ENCODE results near the gene EGFLAM. TPM values are rescaled to one million over a fixed set of nuclear protein-coding genes. Genes with fewer than 3 reads are reported as not detected.

EGFLAM gene
- total RNA-seq, 1 experiment from 2014 or later = 1.1 TPM

DNA sequence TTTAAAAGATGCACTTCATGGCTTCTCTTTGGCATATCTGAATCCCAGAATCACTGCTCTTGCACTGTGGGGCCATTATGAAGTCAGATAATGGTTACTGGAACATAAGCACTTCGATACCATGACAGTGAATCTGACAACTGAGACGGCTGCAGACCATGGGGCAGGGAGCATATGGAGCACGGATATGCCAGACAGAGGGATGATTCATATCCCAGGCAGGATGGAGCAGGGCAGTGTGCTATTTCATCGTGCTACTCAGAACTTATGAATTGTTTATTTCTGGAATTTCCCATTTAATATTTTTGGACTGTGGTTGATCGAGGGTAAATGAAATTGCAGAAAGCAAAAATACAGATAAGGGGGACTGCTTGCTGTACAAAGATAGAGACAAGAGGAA lies 145.0 kb downstream of the EGFLAM start (continued):
- no peak for TF ChIP-seq STAT6 (CRISPR knock-in tag; conservative IDR thresholded peaks at IDR 0.05; ENCODE audit: low read depth)
- TF ChIP-seq KAT7 (CRISPR knock-in tag; IDR thresholded peaks at IDR 0.05; ENCODE audit: borderline replicate concordance) = no peak
- no peak for TF ChIP-seq ZNF263 (CRISPR knock-in tag; IDR thresholded peaks at IDR 0.05; ENCODE audit: low read depth)
- TF ChIP-seq GTF2I (CRISPR knock-in tag; conservative IDR thresholded peaks at IDR 0.05) = no peak
- TF ChIP-seq ZNF425 (CRISPR knock-in tag; conservative IDR thresholded peaks at IDR 0.05) = no peak
- TF ChIP-seq HMGXB4 (CRISPR knock-in tag; IDR thresholded peaks at IDR 0.05) = no peak

DNA sequence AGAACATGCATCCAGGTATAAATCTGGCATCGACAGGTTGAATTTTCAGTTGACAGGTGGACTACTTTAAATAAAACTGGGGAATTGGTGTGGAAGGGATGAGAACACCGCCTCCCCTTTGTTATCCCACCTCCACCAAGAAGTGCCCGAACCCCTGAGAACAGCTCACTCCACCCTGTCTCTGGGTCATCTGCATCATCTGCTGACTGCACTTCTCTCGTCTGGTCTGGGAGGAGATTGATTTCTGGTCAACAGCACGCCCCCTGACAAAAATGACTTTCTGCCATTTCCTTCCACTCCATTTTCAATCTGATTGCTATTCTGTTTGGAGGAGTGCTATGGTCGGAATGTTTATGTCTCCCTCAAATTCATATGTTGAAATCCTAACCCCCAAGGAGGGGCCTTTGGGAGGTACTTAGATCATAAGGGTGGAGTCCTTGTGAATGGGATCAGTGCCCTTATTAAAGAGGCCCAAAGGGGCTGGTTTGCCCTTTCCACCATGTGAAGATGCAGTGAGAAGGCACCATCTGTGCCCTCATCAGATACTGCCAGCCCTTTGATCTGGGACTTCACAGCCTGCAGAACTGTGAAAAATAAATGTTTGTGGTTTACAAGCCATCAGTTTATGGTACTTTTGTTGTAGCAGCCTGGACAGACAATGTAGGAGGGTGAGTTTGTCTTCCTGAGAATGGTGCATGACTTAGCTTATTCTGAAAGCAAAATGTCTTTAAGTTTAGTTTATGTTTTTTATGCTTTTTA lies 145.7 kb downstream of the EGFLAM start:
- DNase-seq (ENCODE audit: low spot score) (no peak), ATAC-seq (no peak)
- Mint-ChIP-seq H3K27me3 (ENCODE audit: low read depth) (no peaks in the 10 kb centered on the region), H3K27ac (no peak overlapping the region), H3K4me1 (peaks cover 8% of the 10 kb centered on the region), H3K9me3 (0 out of 2 replicates have a peak, but pooled peaks cover 4% of the 10 kb centered on the region), H3K36me3 (no peaks in the 10 kb centered on the region), H3K4me3 (no peak overlapping the region)
- ChIA-PET POLR2A (no interaction called here), CTCF (interaction anchor here (0.7 to 1.5 kb wide), 6 partner anchors 17 to 195 kb away, joined by 3 to 20 read pairs (median 6); no protein-coding TSS in a partner anchor)
- TF ChIP-seq NFATC4 (CRISPR knock-in tag; IDR thresholded peaks at IDR 0.05) = no peak
- TF ChIP-seq ELF4 (CRISPR knock-in tag; IDR thresholded peaks at IDR 0.05; ENCODE audit: low read depth) = no peak
- TF ChIP-seq AR (CRISPR knock-in tag; IDR thresholded peaks at IDR 0.05) = no peak
- TF ChIP-seq ATF6 (CRISPR knock-in tag; IDR thresholded peaks at IDR 0.05) = no peak
- no peak for TF ChIP-seq TP53 (CRISPR knock-in tag; IDR thresholded peaks at IDR 0.05)
- TF ChIP-seq, protein P1, sequence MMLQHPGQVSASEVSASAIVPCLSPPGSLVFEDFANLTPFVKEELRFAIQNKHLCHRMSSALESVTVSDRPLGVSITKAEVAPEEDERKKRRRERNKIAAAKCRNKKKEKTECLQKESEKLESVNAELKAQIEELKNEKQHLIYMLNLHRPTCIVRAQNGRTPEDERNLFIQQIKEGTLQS (CRISPR knock-in tag; conservative IDR thresholded peaks at IDR 0.05) = no peak
- no peak for TF ChIP-seq ZNF317 (CRISPR knock-in tag; IDR thresholded peaks at IDR 0.05; ENCODE audit: borderline replicate concordance, low read depth)
